Measurements from ENCODE around the gene INPP5B. TPM values are rescaled to one million over a fixed set of nuclear protein-coding genes. Genes with fewer than 3 reads are reported as not detected.

The INPP5B gene
- total RNA-seq, 2 donors from 2014 or later, result 16.7 to 24.5 TPM

DNA sequence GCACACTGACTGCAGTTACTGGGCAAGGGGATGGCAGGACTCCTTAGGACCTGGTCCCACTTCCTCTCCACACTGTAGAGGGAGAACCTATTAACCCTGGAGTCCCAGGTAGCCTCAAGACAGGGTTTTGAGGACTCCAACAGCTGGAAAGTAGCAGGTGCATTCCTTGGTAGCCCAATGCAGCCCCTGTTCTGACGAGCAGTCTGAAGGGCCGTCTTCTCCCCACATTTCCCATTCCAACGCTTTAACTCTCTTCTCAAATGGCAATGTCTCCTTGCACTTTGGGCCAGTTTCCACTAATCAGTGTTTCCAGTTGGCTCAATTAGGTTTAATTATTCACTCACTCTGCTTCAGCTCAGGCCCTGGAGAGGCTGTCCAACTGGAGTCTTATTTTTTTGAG is 8.8 kb upstream of the INPP5B start:
- no peak for DNase-seq
- Mint-ChIP-seq H3K27me3 (no peaks in the 10 kb centered on the region), H3K27ac (no peak overlapping the region), H3K4me3 (no peak overlapping the region), H3K4me1 (no peaks in the 10 kb centered on the region), H3K36me3 (ENCODE audit: low read depth) (no peaks in the 10 kb centered on the region)
- H3K9me3 ChIP-seq (ENCODE audit: control insufficient read depth, low read length, poor library complexity, severe bottlenecking), result no peaks in the 10 kb centered on the region
- ATAC-seq, result no peak

DNA sequence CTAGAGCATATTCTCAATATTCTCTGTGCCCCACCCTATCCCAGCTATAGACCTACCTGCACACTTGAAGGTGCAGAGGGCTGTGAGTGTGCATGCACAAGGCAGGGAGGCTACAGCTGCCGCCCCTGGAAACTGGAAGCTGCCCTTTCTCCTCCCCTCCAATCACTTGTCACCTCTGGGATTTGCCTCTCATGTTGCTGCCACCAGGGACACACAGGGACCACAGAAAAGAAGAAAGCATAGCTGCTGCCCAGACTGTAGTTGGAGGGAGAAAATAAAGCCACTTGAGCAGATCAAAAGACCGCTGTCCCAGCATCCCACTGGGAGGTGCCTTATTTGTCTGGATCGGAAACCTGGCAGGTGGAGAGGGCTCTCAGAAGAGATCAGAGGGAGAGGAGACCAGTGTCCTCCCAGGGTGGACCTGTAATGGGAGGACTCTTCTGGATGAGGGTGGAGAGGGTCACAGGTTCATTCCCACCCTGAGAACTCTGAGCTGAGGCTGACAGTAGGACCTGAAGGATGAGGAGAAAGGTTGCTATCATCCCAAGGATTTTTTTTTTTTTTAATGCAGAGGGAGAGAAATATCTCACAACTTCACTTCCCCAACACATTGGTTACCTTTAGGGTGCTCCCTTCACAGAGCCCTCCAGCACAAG is 7.6 kb upstream of the INPP5B start:
- no peak overlapping the region for H3K4me3 Mint-ChIP-seq
- ATAC-seq, result no peak
- H3K27ac Mint-ChIP-seq, result no peak overlapping the region
- no peaks in the 10 kb centered on the region for H3K4me1 Mint-ChIP-seq
- H3K9me3 ChIP-seq (ENCODE audit: control insufficient read depth, low read length, poor library complexity, severe bottlenecking), result no peaks in the 10 kb centered on the region
- no peaks in the 10 kb centered on the region for H3K27me3 Mint-ChIP-seq
- DNase-seq, result no peak
- H3K36me3 Mint-ChIP-seq (ENCODE audit: low read depth), result no peaks in the 10 kb centered on the region

DNA sequence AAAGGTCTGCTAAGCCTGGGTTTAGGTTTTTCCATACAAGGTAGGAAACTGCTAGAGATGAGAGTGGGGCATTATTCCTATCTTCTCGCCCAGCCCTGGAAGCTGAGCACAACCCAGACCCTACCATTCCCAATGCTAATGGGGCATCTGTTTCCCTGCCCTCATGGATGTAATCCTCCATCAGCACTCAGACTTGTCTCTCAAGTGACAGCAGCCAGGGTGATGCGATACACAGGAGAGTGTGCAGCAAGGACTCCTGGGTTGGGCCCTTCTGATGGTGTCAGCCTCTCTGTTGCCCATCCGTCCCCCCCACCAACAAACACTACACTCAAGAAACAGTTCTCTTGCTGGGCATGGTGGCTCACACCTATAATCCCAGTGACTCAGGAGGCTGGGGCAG is 5.9 kb upstream of the INPP5B start:
- no peaks in the 10 kb centered on the region for H3K36me3 Mint-ChIP-seq (ENCODE audit: low read depth)
- H3K27me3 Mint-ChIP-seq, result no peaks in the 10 kb centered on the region
- H3K27ac Mint-ChIP-seq, result no peak overlapping the region
- no peaks in the 10 kb centered on the region for H3K4me1 Mint-ChIP-seq
- ATAC-seq, result no peak
- no peak for DNase-seq
- no peaks in the 10 kb centered on the region for H3K9me3 ChIP-seq (ENCODE audit: control insufficient read depth, low read length, poor library complexity, severe bottlenecking)
- no peak overlapping the region for H3K4me3 Mint-ChIP-seq

DNA sequence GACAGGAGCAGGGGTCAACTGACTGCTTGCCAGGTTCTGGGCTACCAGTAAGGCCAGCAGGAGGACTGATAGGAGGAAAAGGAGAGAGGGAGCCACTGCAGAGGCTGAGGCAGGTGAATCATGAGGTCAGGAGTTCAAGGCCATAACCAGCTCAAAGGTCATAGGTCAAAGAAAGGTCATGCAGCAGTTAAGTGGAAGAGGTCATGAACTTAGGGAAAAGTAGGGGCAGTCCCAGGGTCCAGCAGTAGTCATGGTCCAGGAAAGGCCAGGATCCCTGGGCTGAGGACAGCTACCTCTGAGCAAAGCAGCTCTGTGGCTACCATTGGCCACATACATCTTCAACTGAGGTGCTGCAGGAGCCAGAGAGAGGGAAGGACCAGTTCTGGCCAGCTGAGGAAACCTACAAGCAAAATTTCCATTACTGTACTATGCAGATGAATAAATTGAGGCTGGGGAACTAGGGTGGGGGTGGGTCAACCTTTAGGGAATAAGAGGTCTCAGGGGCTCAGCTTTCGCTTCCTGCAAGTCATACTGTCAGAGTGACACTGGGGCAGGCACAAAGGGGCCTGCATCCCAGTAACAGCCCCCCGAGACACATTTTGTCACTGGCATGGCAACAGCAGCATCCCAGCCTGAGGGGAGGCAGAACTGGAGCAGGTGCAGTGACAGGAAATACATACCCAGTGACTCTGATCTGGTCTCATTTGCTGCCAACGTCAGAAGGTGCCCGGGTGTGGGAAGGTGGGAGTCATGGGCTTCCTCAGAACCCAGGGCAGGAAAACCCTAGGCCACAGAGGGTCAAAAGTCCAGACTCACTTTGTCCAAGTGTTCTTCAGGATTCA is 5.2 kb upstream of the INPP5B start:
- no peak overlapping the region for H3K27ac Mint-ChIP-seq
- DNase-seq, result no peak
- H3K36me3 Mint-ChIP-seq (ENCODE audit: low read depth), result no peaks in the 10 kb centered on the region
- H3K27me3 Mint-ChIP-seq, result no peaks in the 10 kb centered on the region
- H3K4me3 Mint-ChIP-seq, result no peak overlapping the region
- ATAC-seq, result no peak
- peaks cover 6% of the 10 kb centered on the region for H3K4me1 Mint-ChIP-seq
- H3K9me3 ChIP-seq (ENCODE audit: control insufficient read depth, low read length, poor library complexity, severe bottlenecking), result no peaks in the 10 kb centered on the region

DNA sequence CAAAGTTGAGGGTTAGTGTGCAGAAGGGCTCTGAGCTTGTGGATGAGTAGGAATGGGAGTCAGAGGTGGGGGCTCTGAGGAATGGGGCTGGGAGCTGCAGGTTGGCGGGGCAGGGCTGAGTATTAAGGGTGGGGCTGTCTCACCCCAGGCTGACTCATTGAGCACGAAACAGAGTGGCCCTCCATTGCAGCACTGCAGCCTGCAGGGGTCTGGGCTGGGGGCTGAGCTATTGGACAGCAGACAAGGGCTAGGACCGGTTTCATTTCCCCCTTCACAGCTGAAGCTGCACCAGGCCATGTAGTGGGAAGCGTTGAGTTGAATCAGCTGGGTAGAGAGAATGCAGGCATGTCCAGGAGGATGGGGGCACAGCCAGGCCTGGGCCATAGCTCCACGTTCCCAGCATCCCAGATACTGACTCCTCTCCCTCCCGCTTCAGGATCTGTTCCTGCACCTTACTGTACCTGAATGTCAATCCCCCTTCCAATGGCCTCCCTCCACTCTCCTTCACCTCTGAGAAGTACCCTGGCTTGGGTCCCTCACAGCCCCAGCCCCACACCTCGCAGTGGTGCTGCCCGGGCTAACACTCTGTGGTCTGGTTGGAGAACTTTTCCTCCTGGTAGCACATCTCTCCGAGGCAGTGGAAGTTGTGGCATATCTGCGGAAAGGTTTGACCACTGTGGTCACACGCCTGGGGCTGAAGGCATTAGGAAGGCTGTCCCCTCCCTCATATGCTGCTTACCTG is 4.4 kb upstream of the INPP5B start:
- Mint-ChIP-seq H3K36me3 (ENCODE audit: low read depth) (no peaks in the 10 kb centered on the region), H3K4me1 (peaks cover 9% of the 10 kb centered on the region), H3K4me3 (no peak overlapping the region), H3K27me3 (no peaks in the 10 kb centered on the region), H3K27ac (no peak overlapping the region)
- no peaks in the 10 kb centered on the region for H3K9me3 ChIP-seq (ENCODE audit: control insufficient read depth, low read length, poor library complexity, severe bottlenecking)
- ATAC-seq (no peak), DNase-seq (no peak)

DNA sequence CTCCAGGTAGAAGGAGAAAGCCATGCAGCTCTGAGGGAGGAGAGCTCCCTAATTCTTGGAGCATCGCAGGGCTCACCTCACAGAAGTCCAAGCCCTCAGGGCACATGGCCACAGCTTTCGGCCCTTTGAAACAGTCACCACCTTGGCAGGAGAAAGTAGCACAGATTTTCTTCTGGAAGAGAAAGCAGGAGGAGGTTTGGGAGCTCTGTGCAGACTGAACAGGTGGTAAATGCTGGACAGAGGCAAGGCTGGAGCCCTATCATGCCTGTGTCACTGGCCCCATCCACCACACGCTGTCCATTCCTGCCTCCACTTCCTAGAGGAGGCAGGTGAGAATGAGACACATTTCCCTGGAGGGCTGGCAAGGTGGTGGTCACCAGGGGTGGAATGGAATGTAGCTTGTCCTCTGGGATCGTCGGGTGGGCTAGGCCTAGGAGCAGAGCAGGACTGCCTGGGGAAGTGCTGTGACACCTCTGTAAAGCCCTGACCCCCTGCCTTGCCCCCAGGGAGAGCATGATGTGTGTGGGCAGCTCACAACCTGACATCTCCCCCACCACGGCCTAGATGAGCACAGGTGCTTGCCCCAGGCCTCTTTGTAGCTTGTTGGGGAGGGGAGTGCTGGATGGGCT is 2.8 kb upstream of the INPP5B start:
- ATAC-seq, result no peak
- no peak overlapping the region for H3K4me3 Mint-ChIP-seq
- H3K27ac Mint-ChIP-seq, result no peak overlapping the region
- no peaks in the 10 kb centered on the region for H3K36me3 Mint-ChIP-seq (ENCODE audit: low read depth)
- no peaks in the 10 kb centered on the region for H3K27me3 Mint-ChIP-seq
- H3K4me1 Mint-ChIP-seq, result peaks cover 9% of the 10 kb centered on the region
- no peaks in the 10 kb centered on the region for H3K9me3 ChIP-seq (ENCODE audit: control insufficient read depth, low read length, poor library complexity, severe bottlenecking)
- DNase-seq, result no peak

DNA sequence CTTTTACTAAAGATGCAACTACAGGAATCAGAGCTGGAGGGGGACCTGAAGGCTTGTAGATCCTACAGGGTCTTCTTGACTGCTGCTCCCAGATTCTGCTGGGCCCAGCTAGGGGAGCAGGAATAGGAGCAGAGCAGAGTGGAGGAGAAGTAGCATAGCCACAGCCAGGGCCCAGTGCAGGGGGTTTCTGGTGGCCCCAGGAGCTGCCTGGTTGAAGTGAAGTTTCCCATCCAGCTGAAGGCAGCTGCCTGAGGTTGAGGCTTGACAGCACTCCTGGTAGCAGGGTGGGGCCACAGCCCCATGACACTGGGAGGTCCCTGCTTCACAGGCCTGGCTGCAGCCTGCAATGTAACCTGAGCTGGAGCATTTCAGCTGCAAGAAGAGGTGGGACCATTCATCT is 2.0 kb upstream of the INPP5B start:
- H3K27ac Mint-ChIP-seq, result no peak overlapping the region
- DNase-seq (no peak), ATAC-seq (no peak)
- H3K27me3 Mint-ChIP-seq, result no peaks in the 10 kb centered on the region
- no peaks in the 10 kb centered on the region for H3K36me3 Mint-ChIP-seq (ENCODE audit: low read depth)
- peaks cover 9% of the 10 kb centered on the region for H3K4me1 Mint-ChIP-seq
- no peak overlapping the region for H3K4me3 Mint-ChIP-seq
- H3K9me3 ChIP-seq (ENCODE audit: control insufficient read depth, low read length, poor library complexity, severe bottlenecking), result no peaks in the 10 kb centered on the region

DNA sequence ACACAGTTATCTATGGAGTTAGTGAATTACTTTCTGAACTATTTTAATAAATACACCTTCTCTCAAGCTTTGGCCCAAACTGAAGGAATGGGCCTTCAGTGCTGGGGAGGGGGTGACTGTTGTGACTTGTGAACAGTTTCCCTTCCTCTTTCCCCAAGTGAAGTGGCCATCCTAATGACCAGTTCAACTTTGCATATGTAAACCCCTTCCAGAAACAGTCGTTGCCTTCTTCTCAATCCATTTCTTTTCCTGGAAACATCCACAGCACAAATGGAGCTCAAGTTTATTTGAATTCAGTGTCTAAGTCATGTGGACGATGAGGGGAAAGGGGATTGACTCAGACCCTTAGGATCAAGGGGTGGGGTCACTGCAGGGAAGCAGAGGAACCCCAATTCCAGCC is 1.3 kb upstream of the INPP5B start:
- no peak for DNase-seq
- no peak for ATAC-seq
- H3K27ac Mint-ChIP-seq, result no peak overlapping the region
- H3K4me3 Mint-ChIP-seq, result no peak overlapping the region
- H3K4me1 Mint-ChIP-seq, result peaks cover 10% of the 10 kb centered on the region
- H3K36me3 Mint-ChIP-seq (ENCODE audit: low read depth), result no peaks in the 10 kb centered on the region
- H3K9me3 ChIP-seq (ENCODE audit: control insufficient read depth, low read length, poor library complexity, severe bottlenecking), result no peaks in the 10 kb centered on the region
- H3K27me3 Mint-ChIP-seq, result no peaks in the 10 kb centered on the region

DNA sequence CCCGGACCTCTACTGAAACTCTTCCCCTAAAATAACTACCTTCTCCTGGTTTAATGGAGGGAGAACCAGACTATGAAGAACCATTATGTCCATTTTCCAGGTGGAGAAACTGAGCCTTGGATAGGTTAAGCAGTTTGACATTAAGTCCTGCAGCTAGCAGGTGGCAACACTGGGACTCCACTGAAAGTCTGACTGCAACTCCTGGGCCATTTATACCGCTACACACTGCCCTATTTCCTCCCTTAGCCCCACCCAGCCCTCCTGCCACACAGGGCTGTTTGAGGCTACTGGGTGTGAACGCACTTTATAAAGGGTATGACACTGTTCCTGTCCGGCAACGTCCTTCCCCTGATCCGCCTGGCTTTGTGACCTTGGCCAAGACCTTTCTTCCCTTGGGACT is 511 bp upstream of the INPP5B start:
- Mint-ChIP-seq H3K4me1 (peaks cover 11% of the 10 kb centered on the region), H3K27ac (peak overlapping the region; percentile 29), H3K36me3 (ENCODE audit: low read depth) (no peaks in the 10 kb centered on the region), H3K4me3 (peak overlapping the region; percentile 87), H3K27me3 (no peaks in the 10 kb centered on the region)
- H3K9me3 ChIP-seq (ENCODE audit: control insufficient read depth, low read length, poor library complexity, severe bottlenecking), result no peaks in the 10 kb centered on the region
- ATAC-seq, result no peak
- no peak for DNase-seq

DNA sequence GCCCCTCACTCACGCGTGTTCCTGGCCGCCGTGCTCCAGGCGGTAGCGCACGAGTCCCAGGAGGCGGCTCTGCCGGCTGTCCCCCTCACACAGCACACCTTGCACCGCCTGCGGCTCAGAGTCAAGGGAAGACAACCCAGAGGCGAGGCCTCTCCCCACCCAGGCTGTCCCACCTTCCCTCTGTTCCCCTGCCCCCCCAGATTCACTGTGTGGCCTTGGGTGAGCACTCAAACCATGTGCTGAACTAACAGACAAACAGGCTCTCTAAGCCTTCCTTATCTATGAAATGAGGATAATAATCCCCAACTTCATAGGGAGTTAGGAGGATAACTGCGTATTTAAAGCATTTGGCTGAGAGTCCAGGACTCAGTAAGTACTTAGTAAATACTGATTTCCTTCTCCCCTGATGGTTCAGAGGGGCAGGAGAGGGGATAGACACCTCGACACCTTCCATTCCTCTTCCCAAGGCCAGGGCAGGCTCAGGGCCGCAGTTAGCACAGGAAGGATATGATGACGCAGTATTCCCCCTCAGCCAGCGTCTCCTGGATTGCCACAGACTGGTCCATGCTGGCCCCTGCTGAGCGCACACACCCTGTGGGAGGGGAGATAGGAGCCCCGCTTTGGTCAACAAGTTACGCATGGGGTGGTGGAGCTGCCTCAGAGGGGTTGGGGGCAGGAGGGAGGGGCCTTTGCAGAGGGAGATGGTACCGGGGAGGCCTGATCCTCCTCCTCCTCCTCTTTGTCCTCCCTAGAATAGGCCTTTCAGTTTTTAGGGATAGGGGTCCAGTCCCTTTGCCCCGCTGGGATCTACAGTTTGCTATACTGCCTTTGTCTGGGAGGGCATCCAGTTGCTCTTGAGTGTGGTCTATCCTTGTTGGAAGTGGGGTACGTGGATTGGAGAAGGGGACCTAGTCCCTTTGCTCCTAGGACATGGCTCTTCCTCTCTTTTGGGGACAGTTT is 830 bp downstream of the INPP5B start:
- H3K4me3 Mint-ChIP-seq, result peak overlapping the region; percentile 87
- no peak overlapping the region for H3K27ac Mint-ChIP-seq
- H3K36me3 Mint-ChIP-seq (ENCODE audit: low read depth), result no peaks in the 10 kb centered on the region
- ATAC-seq (no peak), DNase-seq (no peak)
- H3K4me1 Mint-ChIP-seq, result peaks cover 11% of the 10 kb centered on the region
- H3K27me3 Mint-ChIP-seq, result no peaks in the 10 kb centered on the region
- H3K9me3 ChIP-seq (ENCODE audit: control insufficient read depth, low read length, poor library complexity, severe bottlenecking), result no peaks in the 10 kb centered on the region

DNA sequence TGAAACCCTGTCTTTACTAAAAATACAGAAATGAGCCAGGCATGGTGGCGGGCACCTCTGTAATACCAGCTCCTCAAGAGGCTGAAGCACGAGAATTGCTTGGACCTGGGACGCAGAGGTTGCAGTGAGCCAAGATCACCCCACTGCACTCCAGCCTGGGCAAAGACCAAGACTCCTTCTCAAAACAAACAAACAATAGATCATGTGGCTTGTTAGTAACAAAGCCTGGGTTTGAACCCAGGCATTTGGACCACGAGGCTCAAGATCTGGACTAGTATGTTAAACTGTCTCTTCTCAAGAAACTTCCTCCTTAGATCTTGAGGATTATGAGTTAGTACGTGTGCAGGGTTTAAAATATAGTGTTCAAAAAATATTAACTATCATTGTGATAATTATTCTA is 1.6 kb downstream of the INPP5B start:
- H3K27me3 Mint-ChIP-seq, result no peaks in the 10 kb centered on the region
- no peak for DNase-seq
- ATAC-seq, result no peak
- no peaks in the 10 kb centered on the region for H3K36me3 Mint-ChIP-seq (ENCODE audit: low read depth)
- no peak overlapping the region for H3K27ac Mint-ChIP-seq
- no peak overlapping the region for H3K4me3 Mint-ChIP-seq
- no peaks in the 10 kb centered on the region for H3K9me3 ChIP-seq (ENCODE audit: control insufficient read depth, low read length, poor library complexity, severe bottlenecking)
- H3K4me1 Mint-ChIP-seq, result peaks cover 11% of the 10 kb centered on the region

DNA sequence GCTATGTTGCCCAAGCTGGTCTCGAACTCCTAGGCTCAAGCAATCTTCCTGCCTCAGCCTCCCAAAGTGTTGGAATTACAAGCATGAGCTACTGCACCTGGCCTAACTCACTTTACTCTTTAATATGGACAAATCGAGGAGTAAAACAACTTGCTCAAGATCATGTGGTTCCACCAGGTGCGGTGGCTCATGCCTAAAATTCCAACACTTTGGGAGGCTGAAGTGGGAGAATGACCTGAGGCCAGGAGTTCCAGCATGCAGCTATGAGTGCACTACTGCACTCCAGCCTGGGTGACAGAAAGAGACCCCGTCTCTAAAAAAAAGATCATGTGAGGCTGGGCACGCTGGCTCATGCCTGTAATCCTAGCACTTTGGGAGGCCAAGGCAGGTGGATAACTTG is 2.0 kb downstream of the INPP5B start:
- Mint-ChIP-seq H3K27ac (no peak overlapping the region), H3K4me3 (no peak overlapping the region), H3K27me3 (no peaks in the 10 kb centered on the region), H3K36me3 (ENCODE audit: low read depth) (no peaks in the 10 kb centered on the region), H3K4me1 (peaks cover 11% of the 10 kb centered on the region)
- DNase-seq, result no peak
- no peaks in the 10 kb centered on the region for H3K9me3 ChIP-seq (ENCODE audit: control insufficient read depth, low read length, poor library complexity, severe bottlenecking)
- no peak for ATAC-seq

Measured in T-helper 17 cell (primary cell).